Gastrocnemius medialis (tissue), 4 donors: Measurements from ENCODE around the gene SEC14L5. TPM values are rescaled to one million over a fixed set of nuclear protein-coding genes. Genes with fewer than 3 reads are reported as not detected.

Experiments
- ATAC-seq, 2 donors: fragments of 150-250 bp; one replicate each; pipeline ENCODE4 v1.9.1; 2016
- DNase-seq, 2 donors: peaks; one replicate each; pipeline ENCODE4 v3.0.0-alpha.2; 2019
- H3K27ac ChIP-seq, 4 donors: fragments of 200-600 bp; sonication (generic); 1 replicate in 1 of 4; 2 replicates in 3 of 4; pipeline ENCODE4 v1.5.1; 2016 to 2018; ENCODE audit warnings: mild to moderate bottlenecking in 2 of 4, moderate library complexity in 1 of 4
- H3K27me3 ChIP-seq, 3 donors: fragments of 200-600 bp; sonication (generic) in 2 of 3; 1 replicate in 1 of 3; 2 replicates in 2 of 3; pipeline versions ENCODE4 v1.5.1 to v1.6.0; 2016 to 2019; ENCODE audit warnings: mild to moderate bottlenecking in 1 of 3, moderate library complexity in 1 of 3
- H3K36me3 ChIP-seq, 2 donors: fragments of 200-600 bp; sonication (generic) in 1 of 2; one replicate each; pipeline ENCODE4 v1.5.1; 2017 to 2018
- H3K4me1 ChIP-seq, 2 donors: fragments of 200-600 bp; sonication (generic) in 1 of 2; one replicate each; pipeline ENCODE4 v1.5.1; 2016 to 2017; ENCODE audit warnings: mild to moderate bottlenecking in 2 of 2
- H3K4me3 ChIP-seq, 4 donors: fragments of 200-600 bp; sonication (generic) in 3 of 4; 1 replicate in 1 of 4; 2 replicates in 3 of 4; pipeline ENCODE4 v1.5.1; 2016 to 2019; ENCODE audit warnings: mild to moderate bottlenecking in 2 of 4
- H3K9me3 ChIP-seq, 3 donors: fragments of 200-600 bp; sonication (generic) in 2 of 3; 1 replicate in 1 of 3; 2 replicates in 2 of 3; pipeline ENCODE4 v1.5.1; 2016 to 2019
- CTCF ChIP-seq, 5 experiments: fragments of 450-650 bp in 3 of 5; fragments of 200-600 bp in 2 of 5; sonication (generic) in 2 of 5; IDR thresholded peaks in 4 of 5; conservative IDR thresholded peaks in 1 of 5; 1 replicate in 4 of 5; 2 replicates in 1 of 5; pipeline ENCODE4 v1.5.1; 2016 to 2019; ENCODE audit warnings: antibody characterized with exemption in 5 of 5, mild to moderate bottlenecking in 3 of 5, moderate library complexity in 3 of 5
- POLR2A ChIP-seq, 2 donors: fragments of 450-650 bp; IDR thresholded peaks; one replicate each; pipeline ENCODE4 v1.6.1; 2017; ENCODE audit warnings: antibody characterized with exemption in 2 of 2, mild to moderate bottlenecking in 2 of 2, moderate library complexity in 2 of 2
- in situ Hi-C, 4 donors: fragments of 200-750 bp; cut with MboI; loops; one replicate each; pipeline versions ENCODE4 v1.15.0 to v1.8.0; 2017; ENCODE audit warnings: low sequenced_read_pairs in 4 of 4
- intact Hi-C: fragments of 100-400 bp; cut with DNase I; formaldehyde crosslinking; loops from one replicate; pipeline ENCODE4 v1.15.1; 2023; ENCODE audit warnings: low total_unique reads
- total RNA-seq, 4 donors: library from RNA; depleted of rRNA; stranded (reverse); fragments of >200 nt; gene quantifications; one replicate each; pipeline versions ENCODE4 v1.1.0 to v1.2.3, GENCODE V29; 2016

The SEC14L5 gene
- total RNA-seq, 4 donors from 2014 or later: 0.85 to 5.8 (median 1.5) TPM

- TF ChIP-seq POLR2A (IDR thresholded peaks at IDR 0.05): no peak
- no peak for TF ChIP-seq CTCF (IDR thresholded peaks at IDR 0.05 in 4 of 5, conservative IDR thresholded peaks at IDR 0.05 in 1 of 5)
- Histone ChIP-seq H3K27me3 (peaks cover 0 to 10% (median 7%) of the 10 kb centered on the region in 3 donors), H3K9me3 (no peaks in the 10 kb centered on the region), H3K36me3 (no peaks in the 10 kb centered on the region), H3K27ac (peak overlapping the region; percentile 34 to 75 (median 66)), H3K4me3 (no peak overlapping the region), H3K4me1 (peaks cover 21% of the 10 kb centered on the region in 2 donors)
- in situ Hi-C loops: no loop called here
- intact Hi-C loops: loop anchor here (2.0 to 5.0 kb wide), 2 partner anchors 45 to 91 kb away; partner anchors contain the start of genes GLYR1 and UBN1
- DNase-seq: peak; percentile 38 to 70
- ATAC-seq: peak; percentile 60 to 67
Observed at GRCh38 chr16:4937782-4938682, 20.1 kb upstream of the SEC14L5 start.

- Histone ChIP-seq H3K27me3 (peaks cover 0 to 10% (median 7%) of the 10 kb centered on the region in 3 donors), H3K27ac (no peak overlapping the region), H3K9me3 (no peaks in the 10 kb centered on the region), H3K4me3 (no peak overlapping the region), H3K36me3 (no peaks in the 10 kb centered on the region), H3K4me1 (peaks cover 21 to 25% of the 10 kb centered on the region in 2 donors)
- in situ Hi-C loops: no loop called here
- TF ChIP-seq CTCF (IDR thresholded peaks at IDR 0.05 in 4 of 5, conservative IDR thresholded peaks at IDR 0.05 in 1 of 5) (no peak), POLR2A (IDR thresholded peaks at IDR 0.05) (no peak)
- ATAC-seq: no peak
- DNase-seq: no peak
- intact Hi-C loops: loop anchor here (5.0 kb wide), 1 partner anchor 91 kb away; the partner anchor contains the start of genes GLYR1 and UBN1
Observed at GRCh38 chr16:4938683-4939030, 19.5 kb upstream of the SEC14L5 start.

- H3K27me3 ChIP-seq: peaks cover 0 to 10% (median 9%) of the 10 kb centered on the region in 3 donors
- no peak for DNase-seq
- no peak overlapping the region for H3K27ac ChIP-seq
- in situ Hi-C loops (no loop called here), intact Hi-C loops (no loop called here)
- no peaks in the 10 kb centered on the region for H3K36me3 ChIP-seq
- TF ChIP-seq CTCF (IDR thresholded peaks at IDR 0.05 in 4 of 5, conservative IDR thresholded peaks at IDR 0.05 in 1 of 5) (no peak), POLR2A (IDR thresholded peaks at IDR 0.05) (no peak)
- peaks cover 22 to 24% of the 10 kb centered on the region in 2 donors for H3K4me1 ChIP-seq
- no peaks in the 10 kb centered on the region for H3K9me3 ChIP-seq
- ATAC-seq: no peak
- no peak overlapping the region for H3K4me3 ChIP-seq
Observed at GRCh38 chr16:4940719-4941118, 17.4 kb upstream of the SEC14L5 start.

- ATAC-seq: no peak
- H3K36me3 ChIP-seq: no peaks in the 10 kb centered on the region
- in situ Hi-C loops: no loop called here
- H3K4me3 ChIP-seq: no peak overlapping the region
- intact Hi-C loops: no loop called here
- no peaks in the 10 kb centered on the region for H3K9me3 ChIP-seq
- DNase-seq: no peak
- H3K27ac ChIP-seq: peak overlapping the region; percentile 47 to 73 (median 71)
- TF ChIP-seq CTCF (IDR thresholded peaks at IDR 0.05 in 4 of 5, conservative IDR thresholded peaks at IDR 0.05 in 1 of 5) (no peak), POLR2A (IDR thresholded peaks at IDR 0.05) (no peak)
- H3K4me1 ChIP-seq: peaks cover 8 to 18% of the 10 kb centered on the region in 2 donors
- peaks cover 0 to 8% (median 5%) of the 10 kb centered on the region in 3 donors for H3K27me3 ChIP-seq
Observed at GRCh38 chr16:4942481-4942880, 15.6 kb upstream of the SEC14L5 start.
